ENCODE results near the gene PKNOX2. TPM values are rescaled to one million over a fixed set of nuclear protein-coding genes. Genes with fewer than 3 reads are reported as not detected.

The PKNOX2 gene
- total RNA-seq, 1 experiment from 2014 or later = 15.3 TPM

- H3K4me3 ChIP-seq = no peak overlapping the region
- no peak for DNase-seq
- no peaks in the 10 kb centered on the region for H3K9me3 ChIP-seq
- peaks cover 30% of the 10 kb centered on the region for H3K36me3 ChIP-seq
- H3K27me3 ChIP-seq = no peaks in the 10 kb centered on the region
These were observed 89.4 kb downstream of the PKNOX2 start for GRCh38 chr11:125253795-125254525.

DNA sequence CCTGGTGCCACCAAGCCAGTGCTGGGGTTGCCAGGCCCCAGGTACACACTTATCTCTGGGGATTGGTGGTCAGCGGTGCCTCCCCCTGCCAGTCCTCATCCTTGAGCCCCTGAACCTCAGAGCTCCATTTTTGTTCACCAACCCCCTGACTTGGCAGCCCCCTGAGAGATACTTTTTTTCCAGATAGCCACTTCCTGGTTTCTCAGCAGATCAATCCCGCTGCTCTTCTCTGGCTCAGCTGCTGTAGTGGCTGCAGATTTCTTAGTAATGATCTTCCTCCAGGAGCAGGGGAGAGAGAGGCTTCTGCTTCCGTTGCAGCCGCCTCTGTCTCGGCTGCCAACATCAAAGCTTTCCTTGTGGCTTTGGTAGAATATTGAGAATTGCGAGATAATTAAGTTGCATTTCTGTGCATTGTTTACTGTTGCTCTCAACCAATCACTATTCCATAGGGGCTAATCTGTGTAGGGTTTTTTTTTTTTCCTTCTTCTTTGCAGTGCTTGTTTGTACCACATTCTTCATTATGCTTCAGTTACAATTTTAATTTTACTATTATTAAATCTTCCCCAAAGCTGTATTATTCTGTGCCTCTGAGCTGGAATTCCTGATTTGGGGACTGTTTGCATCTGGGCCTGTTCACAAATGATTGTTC is 92.1 kb downstream of the PKNOX2 start:
- H3K9me3 ChIP-seq = no peaks in the 10 kb centered on the region
- no peaks in the 10 kb centered on the region for H3K27me3 ChIP-seq
- H3K36me3 ChIP-seq = peaks cover 25% of the 10 kb centered on the region
- H3K4me3 ChIP-seq = no peak overlapping the region
- no peak for DNase-seq

DNA sequence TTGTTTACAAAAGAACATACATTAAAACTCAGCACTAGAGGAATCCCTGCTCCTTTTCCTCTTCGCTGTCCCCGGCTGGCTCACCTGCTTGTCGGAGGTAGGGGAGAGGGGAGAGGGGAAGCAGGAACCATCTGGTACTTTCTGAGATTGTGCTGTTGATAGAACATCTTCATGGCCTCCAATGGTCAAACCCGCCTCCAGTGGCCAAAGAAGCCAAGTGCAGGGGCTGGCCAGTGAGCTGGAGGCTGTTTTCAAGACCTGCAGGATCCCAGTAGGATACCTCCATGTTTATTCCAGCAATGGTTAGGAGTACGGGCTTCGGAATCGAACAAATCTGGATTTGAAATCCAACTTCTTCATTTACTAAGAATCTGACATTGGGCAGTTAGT is 92.6 kb downstream of the PKNOX2 start:
- H3K27me3 ChIP-seq = no peaks in the 10 kb centered on the region
- H3K4me3 ChIP-seq = no peak overlapping the region
- no peaks in the 10 kb centered on the region for H3K9me3 ChIP-seq
- H3K36me3 ChIP-seq = peaks cover 22% of the 10 kb centered on the region
- no peak for DNase-seq

DNA sequence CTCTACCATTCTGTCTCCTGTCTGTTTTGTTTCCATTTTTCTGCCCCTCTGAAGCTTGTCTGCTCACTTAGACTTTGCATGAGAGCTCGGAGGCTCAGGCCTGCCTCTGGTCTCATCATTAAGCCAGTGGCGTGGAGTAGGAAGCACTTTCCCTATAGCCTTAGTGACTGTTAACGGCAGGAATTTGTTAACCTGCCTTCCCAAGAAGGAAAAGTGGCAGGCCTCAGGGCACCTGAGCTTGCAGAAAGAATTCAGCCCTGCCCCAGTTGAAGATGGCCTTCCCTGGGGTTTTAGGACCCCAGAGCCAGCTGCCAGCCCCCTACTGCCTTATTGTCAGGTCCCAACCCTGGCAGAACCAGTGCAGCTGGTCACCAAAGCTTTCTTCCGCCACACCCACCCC is 93.2 kb downstream of the PKNOX2 start:
- H3K27me3 ChIP-seq = no peaks in the 10 kb centered on the region
- DNase-seq = no peak
- no peak overlapping the region for H3K4me3 ChIP-seq
- H3K9me3 ChIP-seq = no peaks in the 10 kb centered on the region
- H3K36me3 ChIP-seq = peaks cover 22% of the 10 kb centered on the region

GRCh38 chr11:125258291-125259032 is 93.9 kb downstream of the PKNOX2 start:
- Histone ChIP-seq H3K27me3 (no peaks in the 10 kb centered on the region), H3K36me3 (peaks cover 22% of the 10 kb centered on the region), H3K9me3 (no peaks in the 10 kb centered on the region), H3K4me3 (no peak overlapping the region)
- no peak for DNase-seq

- Histone ChIP-seq H3K27me3 (no peaks in the 10 kb centered on the region), H3K4me3 (no peak overlapping the region), H3K36me3 (peaks cover 9% of the 10 kb centered on the region), H3K9me3 (no peaks in the 10 kb centered on the region)
- peak; percentile 40 for DNase-seq
These were observed 97.0 kb downstream of the PKNOX2 start for GRCh38 chr11:125261588-125261987.

DNA sequence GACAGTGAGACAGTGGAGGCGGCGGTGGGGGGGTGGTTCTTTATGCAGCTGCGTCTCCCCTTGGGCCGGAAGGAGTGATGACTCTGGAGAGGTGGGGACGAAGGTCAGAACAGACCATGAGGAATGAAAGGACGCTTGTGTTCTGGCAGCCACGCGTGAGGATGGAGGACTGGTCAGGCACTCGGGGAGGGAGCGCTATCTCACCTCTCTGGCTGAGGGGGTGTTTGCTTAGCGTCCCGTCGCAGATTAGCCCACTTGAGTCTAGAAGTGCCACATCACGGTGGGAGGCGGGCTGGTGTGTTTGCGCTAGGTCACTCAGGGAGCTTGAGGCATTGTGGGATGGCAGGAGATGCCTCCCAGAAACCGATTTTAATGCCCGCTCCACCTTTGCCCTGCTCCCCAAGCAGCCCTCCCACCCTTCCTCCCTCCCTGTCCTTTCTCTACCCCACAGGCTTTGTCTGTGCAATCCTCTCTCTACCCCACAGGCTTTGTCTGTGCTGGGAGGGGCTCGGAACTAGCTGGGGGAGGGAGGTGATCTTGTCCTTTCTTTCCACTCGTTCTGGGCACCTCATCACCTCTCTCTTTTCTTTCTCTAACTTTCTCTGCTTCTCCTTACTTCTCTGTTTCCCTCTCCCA is 97.8 kb downstream of the PKNOX2 start:
- no peak overlapping the region for H3K4me3 ChIP-seq
- H3K9me3 ChIP-seq = no peaks in the 10 kb centered on the region
- peaks cover 9% of the 10 kb centered on the region for H3K36me3 ChIP-seq
- DNase-seq = no peak
- H3K27me3 ChIP-seq = no peaks in the 10 kb centered on the region

GRCh38 chr11:125262830-125263218 is 98.3 kb downstream of the PKNOX2 start:
- H3K9me3 ChIP-seq = no peaks in the 10 kb centered on the region
- H3K4me3 ChIP-seq = no peak overlapping the region
- peaks cover 9% of the 10 kb centered on the region for H3K36me3 ChIP-seq
- H3K27me3 ChIP-seq = no peaks in the 10 kb centered on the region
- DNase-seq = peak; percentile 68

DNA sequence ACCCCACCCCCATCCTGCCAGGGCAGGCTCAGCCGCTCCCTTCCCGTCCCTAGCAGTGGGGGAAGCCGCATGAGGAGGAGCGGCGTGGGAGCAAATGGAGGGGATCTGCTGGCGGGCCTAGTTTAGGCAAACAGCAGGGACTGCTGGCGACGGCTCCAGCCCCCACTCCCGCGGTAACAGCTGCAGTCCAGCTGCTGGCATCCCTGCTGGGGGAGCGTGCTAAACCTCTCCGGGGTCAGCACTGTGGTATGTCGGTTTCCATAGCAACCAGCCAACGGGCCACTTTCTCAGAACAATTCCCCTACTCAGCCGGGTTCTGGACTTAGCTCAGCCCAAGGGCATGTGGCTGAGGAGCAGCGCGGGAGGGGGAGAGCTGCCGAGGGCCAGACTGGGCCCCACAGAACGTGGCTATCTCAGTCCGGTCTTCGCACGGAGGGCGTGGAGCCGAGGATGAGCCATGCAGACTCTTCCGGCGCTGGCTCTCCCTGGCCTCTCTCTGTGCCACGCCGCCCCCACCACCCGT is 98.8 kb downstream of the PKNOX2 start:
- Histone ChIP-seq H3K4me3 (no peak overlapping the region), H3K27me3 (no peaks in the 10 kb centered on the region), H3K9me3 (no peaks in the 10 kb centered on the region), H3K36me3 (peaks cover 7% of the 10 kb centered on the region)
- DNase-seq = peak; percentile 100

- Histone ChIP-seq H3K36me3 (peaks cover 1% of the 10 kb centered on the region; the same call in 1 of the 2 replicates), H3K9me3 (no peaks in the 10 kb centered on the region), H3K4me3 (no peak overlapping the region), H3K27me3 (no peaks in the 10 kb centered on the region)
- no peak for DNase-seq
These were observed 99.8 kb downstream of the PKNOX2 start for GRCh38 chr11:125264100-125265022.

- Histone ChIP-seq H3K9me3 (no peaks in the 10 kb centered on the region), H3K36me3 (peaks cover 6% of the 10 kb centered on the region), H3K4me3 (no peak overlapping the region), H3K27me3 (no peaks in the 10 kb centered on the region)
- no peak for DNase-seq
These were observed 103.0 kb downstream of the PKNOX2 start for GRCh38 chr11:125267548-125267947.

GRCh38 chr11:125268611-125269010 is 104.1 kb downstream of the PKNOX2 start:
- no peaks in the 10 kb centered on the region for H3K9me3 ChIP-seq
- H3K36me3 ChIP-seq = peaks cover 6% of the 10 kb centered on the region
- H3K4me3 ChIP-seq = no peak overlapping the region
- no peaks in the 10 kb centered on the region for H3K27me3 ChIP-seq
- DNase-seq = peak; percentile 53

- Histone ChIP-seq H3K27me3 (no peaks in the 10 kb centered on the region), H3K36me3 (peaks cover 13% of the 10 kb centered on the region), H3K4me3 (no peak overlapping the region), H3K9me3 (no peaks in the 10 kb centered on the region)
- no peak for DNase-seq
These were observed 105.6 kb downstream of the PKNOX2 start for GRCh38 chr11:125270106-125270505.

DNA sequence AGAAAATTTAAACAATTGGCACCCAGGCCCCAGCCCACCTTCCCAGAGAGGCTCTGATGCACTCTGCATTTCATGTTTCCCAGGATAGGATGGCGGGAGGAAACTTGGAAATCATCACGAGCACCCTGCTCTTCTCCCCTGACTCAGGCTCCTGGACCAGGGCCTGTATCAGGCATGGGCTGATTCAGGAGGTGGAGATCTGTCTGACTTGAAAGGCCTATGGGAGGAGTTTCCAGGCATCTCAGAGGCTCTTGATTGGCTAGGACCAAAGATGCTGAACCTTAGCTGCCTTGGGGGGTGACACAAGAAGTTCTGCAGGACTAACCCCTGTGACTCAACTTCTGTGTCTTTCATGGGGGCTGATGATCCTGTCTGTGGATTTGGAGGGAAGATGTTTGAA is 106.2 kb downstream of the PKNOX2 start:
- DNase-seq = peak; percentile 90
- H3K9me3 ChIP-seq = no peaks in the 10 kb centered on the region
- peaks cover 13% of the 10 kb centered on the region for H3K36me3 ChIP-seq
- H3K27me3 ChIP-seq = no peaks in the 10 kb centered on the region
- no peak overlapping the region for H3K4me3 ChIP-seq

GRCh38 chr11:125271483-125272091 is 107.0 kb downstream of the PKNOX2 start:
- Histone ChIP-seq H3K27me3 (no peaks in the 10 kb centered on the region), H3K9me3 (no peaks in the 10 kb centered on the region), H3K4me3 (no peak overlapping the region), H3K36me3 (peaks cover 13% of the 10 kb centered on the region)
- peak; percentile 50 for DNase-seq

- H3K9me3 ChIP-seq = no peaks in the 10 kb centered on the region
- H3K27me3 ChIP-seq = no peaks in the 10 kb centered on the region
- no peak overlapping the region for H3K4me3 ChIP-seq
- peak; percentile 32 for DNase-seq
- H3K36me3 ChIP-seq = peaks cover 13% of the 10 kb centered on the region
These were observed 107.5 kb downstream of the PKNOX2 start for GRCh38 chr11:125272092-125272491.
